HepG2 (cell line): Measurements from ENCODE around the gene VAV2. TPM values are rescaled to one million over a fixed set of nuclear protein-coding genes. Genes with fewer than 3 reads are reported as not detected.

ENCODE experiments used
- ARNTL ChIP-seq: sonication (generic); formaldehyde crosslinking; IDR thresholded peaks from 2 replicates; pipeline ENCODE4 v1.4.0; 2020; ENCODE audit warnings: mild to moderate bottlenecking, missing genetic modification reagents
- ETV5 ChIP-seq: IDR thresholded peaks from 2 replicates; pipeline ENCODE4 v1.6.1; 2018; ENCODE audit warnings: missing biosample characterization, missing genetic modification reagents, inconsistent platforms, borderline replicate concordance
- GATA4 ChIP-seq: sonication (generic); IDR thresholded peaks from 2 replicates; pipeline ENCODE4 v1.6.1; 2016; ENCODE audit warnings: antibody characterized with exemption, low read depth, borderline replicate concordance
- HOXD1 ChIP-seq: sonication (generic); formaldehyde crosslinking; IDR thresholded peaks from 2 replicates; pipeline ENCODE4 v1.5.0; 2020; ENCODE audit warnings: missing genetic modification reagents
- MZF1 ChIP-seq: sonication (generic); formaldehyde crosslinking; IDR thresholded peaks from 2 replicates; pipeline ENCODE4 v1.8.1; 2023; ENCODE audit warnings: mild to moderate bottlenecking, missing genetic modification reagents, borderline replicate concordance
- RFX1 ChIP-seq: fragments of 450-650 bp; IDR thresholded peaks from 2 replicates; pipeline ENCODE4 v1.6.1; 2017
- SALL2 ChIP-seq: sonication (generic); formaldehyde crosslinking; IDR thresholded peaks from 2 replicates; pipeline ENCODE4 v1.8.1; 2023; ENCODE audit warnings: mild to moderate bottlenecking, missing genetic modification reagents, inconsistent platforms
- ZNF546 ChIP-seq: sonication (generic); formaldehyde crosslinking; conservative IDR thresholded peaks from 2 replicates; pipeline ENCODE4 v1.8.1; 2023; ENCODE audit warnings: mild to moderate bottlenecking, missing genetic modification reagents
- ZNF83 ChIP-seq: sonication (generic); formaldehyde crosslinking; IDR thresholded peaks from 2 replicates; pipeline ENCODE4 v1.4.0; 2020; ENCODE audit warnings: missing genetic modification reagents, mild to moderate bottlenecking, borderline replicate concordance
- polyA plus RNA-seq, 8 experiments: library from polyadenylated mRNA; depleted of rRNA in 3 of 8; stranded (reverse) in 7 of 8; unstranded in 1 of 8; fragments of >200 nt; fragmentation: Illumina TruSeq in 4 of 8; extraction: Trizol in 4 of 8; gene quantifications; 2 replicates each; pipeline versions ENCODE4 v1.2.1 to v1.2.3, GENCODE V29; 2011 to 2016; ENCODE audit warnings: low read depth in 4 of 8, missing spikeins in 1 of 8, mixed read lengths in 1 of 8; ENCODE audit not compliant: insufficient read depth in 1 of 8
- total RNA-seq, 5 experiments: library from RNA; depleted of rRNA; stranded (reverse); fragments of >200 nt; fragmentation: Illumina TruSeq; extraction: Trizol; gene quantifications; 2 replicates each; pipeline ENCODE4 v1.2.3, GENCODE V29; 2016; ENCODE audit warnings: low read depth in 1 of 5
- TF ChIP-seq, protein P1 (sequence below): sonication (generic); formaldehyde crosslinking; IDR thresholded peaks from 2 replicates; pipeline ENCODE4 v1.5.0; 2020; ENCODE audit warnings: mild to moderate bottlenecking, missing genetic modification reagents
- TF ChIP-seq, protein P2 (sequence below): sonication (generic); formaldehyde crosslinking; IDR thresholded peaks from 2 replicates; pipeline ENCODE4 v1.8.0; 2023; ENCODE audit warnings: mild to moderate bottlenecking, missing genetic modification reagents
- TF ChIP-seq, protein P3 (sequence below): sonication (generic); IDR thresholded peaks from 2 replicates; pipeline ENCODE4 v1.6.1; 2016; ENCODE audit warnings: low read depth, borderline replicate concordance
- TF ChIP-seq, protein P4 (sequence below): sonication (generic); formaldehyde crosslinking; IDR thresholded peaks from 2 replicates; pipeline ENCODE4 v1.5.0; 2020; ENCODE audit warnings: mild to moderate bottlenecking, missing genetic modification reagents
- TF ChIP-seq, protein P5 (sequence below): sonication (generic); formaldehyde crosslinking; IDR thresholded peaks from 2 replicates; pipeline ENCODE4 v1.4.0; 2020; ENCODE audit warnings: missing genetic modification reagents
- TF ChIP-seq, protein P6 (sequence below), 2 experiments: sonication (generic) in 1 of 2; formaldehyde crosslinking in 1 of 2; IDR thresholded peaks; 2 replicates each; pipeline versions ENCODE4 v1.4.0 to v1.6.1; 2016 to 2020; ENCODE audit warnings: borderline replicate concordance in 1 of 2, low read depth in 1 of 2, mild to moderate bottlenecking in 1 of 2, missing genetic modification reagents in 1 of 2

VAV2 gene
- total and polyA plus RNA-seq, 2 of the 13 experiments (the other 11 are each of a cell fraction or from before 2014, with no cell fraction given), result 22.5 to 22.9 TPM

DNA sequence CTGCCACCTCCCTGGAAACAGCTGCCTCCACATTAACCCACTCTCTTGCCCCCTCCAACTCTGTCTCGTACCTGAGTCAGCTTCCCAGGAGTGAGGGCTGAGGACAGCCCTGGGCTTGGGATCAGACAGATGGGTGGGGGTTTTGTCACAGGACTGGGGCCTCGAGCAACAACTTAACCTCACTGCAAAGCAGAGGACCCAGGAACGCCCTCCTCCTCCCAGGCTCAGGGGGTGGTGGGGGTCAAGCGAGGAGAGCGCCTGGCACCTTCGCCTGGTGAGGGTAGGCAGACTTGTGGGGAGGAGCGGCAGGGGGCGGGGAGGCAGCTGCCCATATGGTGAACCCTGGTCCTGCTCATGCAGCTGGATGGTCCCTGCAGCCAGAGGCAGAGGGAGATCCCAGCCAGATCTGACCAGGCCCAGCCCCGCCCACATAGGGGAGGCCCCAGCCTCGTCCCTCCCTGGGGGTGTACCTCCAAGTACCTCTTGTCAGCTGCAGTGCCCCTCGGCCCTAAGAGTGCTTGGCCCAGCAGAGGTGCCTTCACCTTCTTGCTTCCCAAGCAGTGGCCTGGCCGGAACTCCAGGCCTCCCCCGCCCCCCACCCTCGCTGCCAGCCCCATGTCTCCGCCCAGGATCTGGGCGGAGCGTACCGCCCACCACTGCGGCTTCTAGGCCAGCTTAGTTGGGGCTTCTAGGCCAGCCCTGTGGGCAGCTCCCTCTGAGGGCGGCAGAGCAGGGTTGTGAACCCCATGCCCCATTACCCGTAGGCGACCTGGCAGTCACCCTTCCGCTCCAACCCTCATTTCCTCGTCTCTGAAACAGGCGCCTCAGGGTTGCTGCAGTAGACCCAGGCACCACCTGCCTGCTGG lies 254.1 kb downstream of the VAV2 start, which contains the start of gene SARDH (continued):
- 0 out of 2 replicates have a peak, but pooled peaks have one; percentile 17 for TF ChIP-seq SALL2
- TF ChIP-seq, protein P1, sequence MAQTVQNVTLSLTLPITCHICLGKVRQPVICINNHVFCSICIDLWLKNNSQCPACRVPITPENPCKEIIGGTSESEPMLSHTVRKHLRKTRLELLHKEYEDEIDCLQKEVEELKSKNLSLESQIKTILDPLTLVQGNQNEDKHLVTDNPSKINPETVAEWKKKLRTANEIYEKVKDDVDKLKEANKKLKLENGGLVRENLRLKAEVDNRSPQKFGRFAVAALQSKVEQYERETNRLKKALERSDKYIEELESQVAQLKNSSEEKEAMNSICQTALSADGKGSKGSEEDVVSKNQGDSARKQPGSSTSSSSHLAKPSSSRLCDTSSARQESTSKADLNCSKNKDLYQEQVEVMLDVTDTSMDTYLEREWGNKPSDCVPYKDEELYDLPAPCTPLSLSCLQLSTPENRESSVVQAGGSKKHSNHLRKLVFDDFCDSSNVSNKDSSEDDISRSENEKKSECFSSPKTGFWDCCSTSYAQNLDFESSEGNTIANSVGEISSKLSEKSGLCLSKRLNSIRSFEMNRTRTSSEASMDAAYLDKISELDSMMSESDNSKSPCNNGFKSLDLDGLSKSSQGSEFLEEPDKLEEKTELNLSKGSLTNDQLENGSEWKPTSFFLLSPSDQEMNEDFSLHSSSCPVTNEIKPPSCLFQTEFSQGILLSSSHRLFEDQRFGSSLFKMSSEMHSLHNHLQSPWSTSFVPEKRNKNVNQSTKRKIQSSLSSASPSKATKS, result no peak
- 0 out of 2 replicates have a peak, but pooled peaks have one; percentile 36 for TF ChIP-seq ARNTL (CRISPR knock-in tag)
- TF ChIP-seq RFX1, result no peak
- no peak for TF ChIP-seq HOXD1 (CRISPR knock-in tag)
- TF ChIP-seq GATA4, result peak; percentile 72; the same call in 1 of the 2 replicates
- no peak for TF ChIP-seq ZNF546 (CRISPR knock-in tag)
- TF ChIP-seq, protein P2, sequence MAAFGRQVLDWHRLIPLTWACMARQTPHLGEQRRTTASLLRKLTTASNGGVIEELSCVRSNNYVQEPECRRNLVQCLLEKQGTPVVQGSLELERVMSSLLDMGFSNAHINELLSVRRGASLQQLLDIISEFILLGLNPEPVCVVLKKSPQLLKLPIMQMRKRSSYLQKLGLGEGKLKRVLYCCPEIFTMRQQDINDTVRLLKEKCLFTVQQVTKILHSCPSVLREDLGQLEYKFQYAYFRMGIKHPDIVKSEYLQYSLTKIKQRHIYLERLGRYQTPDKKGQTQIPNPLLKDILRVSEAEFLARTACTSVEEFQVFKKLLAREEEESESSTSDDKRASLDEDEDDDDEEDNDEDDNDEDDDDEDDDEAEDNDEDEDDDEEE (CRISPR knock-in tag), result peak; percentile 92
- TF ChIP-seq, protein P3, sequence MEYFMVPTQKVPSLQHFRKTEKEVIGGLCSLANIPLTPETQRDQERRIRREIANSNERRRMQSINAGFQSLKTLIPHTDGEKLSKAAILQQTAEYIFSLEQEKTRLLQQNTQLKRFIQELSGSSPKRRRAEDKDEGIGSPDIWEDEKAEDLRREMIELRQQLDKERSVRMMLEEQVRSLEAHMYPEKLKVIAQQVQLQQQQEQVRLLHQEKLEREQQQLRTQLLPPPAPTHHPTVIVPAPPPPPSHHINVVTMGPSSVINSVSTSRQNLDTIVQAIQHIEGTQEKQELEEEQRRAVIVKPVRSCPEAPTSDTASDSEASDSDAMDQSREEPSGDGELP, result peak; percentile 94; the same call in 1 of the 2 replicates
- peak; percentile 83 for TF ChIP-seq ETV5
- TF ChIP-seq, protein P4, sequence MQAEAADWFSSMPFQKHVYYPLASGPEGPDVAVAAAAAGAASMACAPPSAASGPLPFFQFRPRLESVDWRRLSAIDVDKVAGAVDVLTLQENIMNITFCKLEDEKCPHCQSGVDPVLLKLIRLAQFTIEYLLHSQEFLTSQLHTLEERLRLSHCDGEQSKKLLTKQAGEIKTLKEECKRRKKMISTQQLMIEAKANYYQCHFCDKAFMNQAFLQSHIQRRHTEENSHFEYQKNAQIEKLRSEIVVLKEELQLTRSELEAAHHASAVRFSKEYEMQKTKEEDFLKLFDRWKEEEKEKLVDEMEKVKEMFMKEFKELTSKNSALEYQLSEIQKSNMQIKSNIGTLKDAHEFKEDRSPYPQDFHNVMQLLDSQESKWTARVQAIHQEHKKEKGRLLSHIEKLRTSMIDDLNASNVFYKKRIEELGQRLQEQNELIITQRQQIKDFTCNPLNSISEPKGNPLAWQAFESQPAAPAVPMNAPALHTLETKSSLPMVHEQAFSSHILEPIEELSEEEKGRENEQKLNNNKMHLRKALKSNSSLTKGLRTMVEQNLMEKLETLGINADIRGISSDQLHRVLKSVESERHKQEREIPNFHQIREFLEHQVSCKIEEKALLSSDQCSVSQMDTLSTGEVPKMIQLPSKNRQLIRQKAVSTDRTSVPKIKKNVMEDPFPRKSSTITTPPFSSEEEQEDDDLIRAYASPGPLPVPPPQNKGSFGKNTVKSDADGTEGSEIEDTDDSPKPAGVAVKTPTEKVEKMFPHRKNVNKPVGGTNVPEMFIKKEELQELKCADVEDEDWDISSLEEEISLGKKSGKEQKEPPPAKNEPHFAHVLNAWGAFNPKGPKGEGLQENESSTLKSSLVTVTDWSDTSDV (CRISPR knock-in tag), result no peak
- TF ChIP-seq, protein P5, sequence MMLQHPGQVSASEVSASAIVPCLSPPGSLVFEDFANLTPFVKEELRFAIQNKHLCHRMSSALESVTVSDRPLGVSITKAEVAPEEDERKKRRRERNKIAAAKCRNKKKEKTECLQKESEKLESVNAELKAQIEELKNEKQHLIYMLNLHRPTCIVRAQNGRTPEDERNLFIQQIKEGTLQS (CRISPR knock-in tag), result peak; percentile 44; the same call in 1 of the 2 replicates
- TF ChIP-seq MZF1 (CRISPR knock-in tag), result 0 out of 2 replicates have a peak, but pooled peaks have one; percentile 27
- TF ChIP-seq, protein P6, sequence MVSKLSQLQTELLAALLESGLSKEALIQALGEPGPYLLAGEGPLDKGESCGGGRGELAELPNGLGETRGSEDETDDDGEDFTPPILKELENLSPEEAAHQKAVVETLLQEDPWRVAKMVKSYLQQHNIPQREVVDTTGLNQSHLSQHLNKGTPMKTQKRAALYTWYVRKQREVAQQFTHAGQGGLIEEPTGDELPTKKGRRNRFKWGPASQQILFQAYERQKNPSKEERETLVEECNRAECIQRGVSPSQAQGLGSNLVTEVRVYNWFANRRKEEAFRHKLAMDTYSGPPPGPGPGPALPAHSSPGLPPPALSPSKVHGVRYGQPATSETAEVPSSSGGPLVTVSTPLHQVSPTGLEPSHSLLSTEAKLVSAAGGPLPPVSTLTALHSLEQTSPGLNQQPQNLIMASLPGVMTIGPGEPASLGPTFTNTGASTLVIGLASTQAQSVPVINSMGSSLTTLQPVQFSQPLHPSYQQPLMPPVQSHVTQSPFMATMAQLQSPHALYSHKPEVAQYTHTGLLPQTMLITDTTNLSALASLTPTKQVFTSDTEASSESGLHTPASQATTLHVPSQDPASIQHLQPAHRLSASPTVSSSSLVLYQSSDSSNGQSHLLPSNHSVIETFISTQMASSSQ (IDR thresholded peaks at IDR 0.05; ENCODE audit: low read depth), result no peak
- TF ChIP-seq, protein P6 (CRISPR knock-in tag; IDR thresholded peaks at IDR 0.05; ENCODE audit: borderline replicate concordance), result peak; percentile 42; the same call in 1 of the 2 replicates
- TF ChIP-seq ZNF83, result 0 out of 2 replicates have a peak, but pooled peaks have one; percentile 68
